Uterus (tissue), 2 donors: ENCODE results near the gene DIRAS3.

Source experiments
- CTCF ChIP-seq, 4 experiments: fragments of 200-600 bp in 2 of 4; fragments of 450-650 bp in 2 of 4; sonication (generic) in 2 of 4; IDR thresholded peaks; one replicate each; pipeline ENCODE4 v1.5.1; 2016 to 2019; ENCODE audit warnings: antibody characterized with exemption in 4 of 4, mild to moderate bottlenecking in 2 of 4, moderate library complexity in 1 of 4
- POLR2A ChIP-seq, 2 donors: fragments of 450-650 bp; IDR thresholded peaks; one replicate each; pipeline ENCODE4 v1.6.1; 2016; ENCODE audit warnings: antibody characterized with exemption in 2 of 2, mild to moderate bottlenecking in 1 of 2, moderate library complexity in 1 of 2

DNA sequence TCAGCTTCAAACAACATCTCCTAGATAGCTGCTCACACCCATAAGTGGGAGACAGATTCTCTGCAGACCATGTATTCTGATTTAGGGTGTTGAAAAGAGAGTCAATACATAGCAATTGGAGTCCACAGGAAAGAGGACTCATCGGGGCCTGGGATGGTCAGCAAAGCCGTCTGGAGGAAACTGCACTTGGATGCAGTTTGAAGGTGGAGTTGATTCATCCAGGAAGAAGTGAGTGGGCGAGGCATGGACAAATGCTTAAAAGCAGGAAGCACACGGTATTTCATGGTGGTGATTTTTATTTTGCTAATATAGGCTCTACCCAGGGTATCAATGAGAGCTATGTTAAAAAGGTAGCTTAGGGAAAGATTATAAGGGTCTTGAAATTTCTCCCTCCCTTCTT is 36.8 kb upstream of the DIRAS3 start:
- TF ChIP-seq CTCF (IDR thresholded peaks at IDR 0.05) (no peak), POLR2A (IDR thresholded peaks at IDR 0.05) (no peak)
